DMS 273 (cell line): ENCODE measurements around the gene FUT3.
"Not testable (repeated sequence)": the region's sequence is repeated elsewhere in the genome, so short reads cannot be mapped to it uniquely, and the experiment has no call there.

ENCODE experiments used
- DNase-seq: peaks from one replicate; lab custom pipeline; 2025; ENCODE audit not compliant: unreplicated experiment; lab: John Stamatoyannopoulos, UW

Gene FUT3

DNA sequence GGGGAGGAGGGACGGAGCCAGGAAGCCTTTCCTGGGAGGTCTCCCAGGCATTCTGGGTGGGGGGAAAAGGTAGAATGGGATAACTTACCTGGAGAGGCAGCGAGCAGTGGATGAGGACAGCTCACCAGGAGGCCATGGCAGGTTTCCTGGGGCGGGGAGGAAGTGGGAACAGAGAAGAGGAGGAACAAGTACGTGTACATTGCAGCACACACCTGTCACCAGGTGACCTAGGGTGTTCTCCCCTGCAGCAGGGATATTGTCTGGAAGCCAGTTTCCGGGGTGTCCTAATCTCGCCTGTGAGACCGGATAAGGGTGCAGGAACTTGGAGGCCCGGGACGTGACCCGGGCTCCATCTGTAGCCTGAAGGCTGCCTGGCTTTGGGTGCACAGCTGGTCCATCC, at the start of gene FUT3:
FUT3 (minus strand) TSS at position 148 of the 400 bp plus-strand sequence.
- no peak for DNase-seq

DNA sequence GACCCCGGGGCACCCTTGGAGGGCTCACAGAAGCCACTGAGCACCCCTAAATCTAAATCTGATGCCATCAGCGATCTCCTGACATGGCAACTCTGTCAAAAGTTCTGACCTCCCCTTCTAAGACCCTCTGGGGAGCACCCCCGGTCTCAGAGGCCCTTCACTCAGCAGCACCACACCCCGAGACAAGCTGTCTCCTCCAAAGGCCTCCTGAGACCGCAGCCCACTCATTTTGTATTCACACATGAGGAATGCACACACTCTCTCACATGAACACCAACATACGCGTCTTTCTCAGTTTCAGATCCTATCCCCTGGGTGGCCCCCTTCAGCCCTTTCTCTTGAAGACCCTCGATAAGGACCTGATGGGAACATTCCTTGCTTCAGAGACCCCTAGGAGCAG, 49.7 kb upstream of the FUT3 start:
- DNase-seq = no peak

DNA sequence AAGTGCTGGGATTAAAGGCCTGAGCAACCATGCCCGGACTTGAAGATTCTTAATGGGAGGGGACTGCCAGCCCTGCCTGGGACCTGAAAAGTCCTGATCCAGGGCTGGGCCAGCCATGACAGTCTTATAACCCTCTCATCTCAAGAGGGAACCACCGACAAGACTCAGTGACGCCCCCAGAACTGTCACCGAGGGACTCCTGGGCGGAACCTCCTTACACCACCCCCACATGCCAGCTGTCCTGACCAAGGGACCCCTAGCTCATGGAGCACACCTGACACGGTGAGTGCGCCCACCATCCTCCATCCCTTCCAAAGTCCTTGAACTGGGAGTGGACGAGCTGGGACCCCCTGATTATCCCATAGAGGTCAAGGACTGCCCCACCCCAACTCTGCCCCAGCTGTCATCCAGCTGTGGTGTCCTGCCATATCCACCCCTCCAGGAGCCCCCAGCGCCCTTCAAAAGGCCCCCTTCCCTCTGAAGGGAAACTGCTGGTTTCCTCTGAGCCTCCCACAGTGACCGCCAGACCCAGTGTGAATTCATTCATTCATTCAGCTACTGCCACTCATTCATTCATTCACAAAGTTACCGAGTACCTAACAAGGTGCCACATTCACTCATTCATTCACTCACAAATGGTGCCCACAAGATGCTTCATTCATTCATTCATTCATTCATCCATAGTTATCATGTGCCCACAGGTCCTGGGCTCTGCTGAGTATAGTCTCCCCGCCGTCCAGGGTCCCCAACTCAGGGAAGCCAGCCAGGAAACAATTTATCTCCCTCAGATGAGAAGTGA, 48.7 kb upstream of the FUT3 start:
- DNase-seq = no peak

DNA sequence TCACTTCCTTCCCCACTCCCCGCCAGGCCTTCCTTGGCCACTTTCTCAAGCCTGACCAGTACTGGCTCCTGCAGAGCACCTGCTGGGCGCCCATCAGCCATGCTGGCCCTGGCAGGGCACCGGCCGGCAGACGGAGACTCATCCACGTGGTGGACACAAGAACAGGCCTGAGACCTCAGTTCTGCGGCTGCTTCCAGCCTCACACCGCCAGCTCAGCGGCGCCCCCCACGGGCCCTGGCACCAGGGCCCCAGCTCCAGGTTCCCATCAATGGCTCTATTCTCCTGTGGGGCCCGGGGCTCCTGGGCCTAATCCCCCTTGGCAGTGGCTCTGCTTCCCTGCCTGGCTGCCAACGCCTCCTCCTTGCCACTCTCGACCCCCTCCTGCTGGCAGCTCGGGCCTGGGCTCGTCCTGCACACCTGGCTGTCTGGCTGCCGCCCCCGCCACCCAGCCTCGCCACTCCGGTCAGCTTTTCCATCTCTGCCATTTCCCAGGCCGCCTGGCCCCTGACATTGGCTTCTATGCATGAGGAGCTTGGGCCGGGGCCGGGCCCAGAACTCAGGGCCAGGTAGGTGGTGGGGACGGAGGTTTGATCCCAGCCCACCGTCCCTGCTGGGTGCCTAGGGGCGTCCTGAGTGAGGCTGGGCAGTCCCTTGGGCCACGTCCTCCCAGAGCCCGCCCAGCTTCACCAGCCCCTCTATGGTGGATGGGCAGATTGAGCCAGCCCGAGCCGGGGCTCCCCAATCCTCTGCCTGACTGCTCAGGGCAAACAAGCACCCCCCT, 46.1 kb upstream of the FUT3 start:
- DNase-seq = peak; percentile 46

DNA sequence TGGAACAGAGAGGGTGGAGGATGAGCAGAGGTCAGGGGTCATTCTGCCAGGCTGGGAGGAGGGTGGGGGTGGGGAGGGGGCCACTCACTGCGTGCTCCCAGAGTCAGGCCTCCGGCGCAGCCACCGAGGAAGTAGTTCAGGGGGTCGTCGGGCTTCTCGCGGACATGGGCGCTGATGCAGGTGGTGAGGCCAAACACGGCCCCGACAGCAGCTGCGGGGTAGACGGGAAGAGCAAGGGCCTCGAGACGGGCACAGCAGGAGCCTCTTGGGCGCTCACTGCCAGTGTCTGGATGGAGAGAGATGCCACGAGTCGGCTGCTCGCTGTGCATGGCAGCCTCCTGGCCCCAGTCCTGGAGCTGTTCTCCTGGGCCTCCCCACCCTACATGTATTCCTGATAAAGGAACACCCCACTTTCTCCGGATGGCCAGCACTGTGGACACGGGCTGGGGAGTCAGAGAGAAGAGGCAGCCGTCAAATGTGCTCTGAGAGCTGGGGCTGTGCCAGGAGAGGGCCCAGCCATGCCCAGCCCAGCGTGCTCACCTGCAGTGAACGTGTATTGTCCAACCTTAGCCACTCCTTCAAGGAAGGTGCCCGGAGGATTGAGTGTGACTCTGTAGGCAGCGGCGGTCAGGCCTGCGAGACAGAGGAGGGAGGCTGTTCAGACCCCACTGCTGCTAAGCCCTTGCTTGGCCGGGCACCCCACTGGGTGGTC, 45.3 kb upstream of the FUT3 start:
- no peak for DNase-seq

DNA sequence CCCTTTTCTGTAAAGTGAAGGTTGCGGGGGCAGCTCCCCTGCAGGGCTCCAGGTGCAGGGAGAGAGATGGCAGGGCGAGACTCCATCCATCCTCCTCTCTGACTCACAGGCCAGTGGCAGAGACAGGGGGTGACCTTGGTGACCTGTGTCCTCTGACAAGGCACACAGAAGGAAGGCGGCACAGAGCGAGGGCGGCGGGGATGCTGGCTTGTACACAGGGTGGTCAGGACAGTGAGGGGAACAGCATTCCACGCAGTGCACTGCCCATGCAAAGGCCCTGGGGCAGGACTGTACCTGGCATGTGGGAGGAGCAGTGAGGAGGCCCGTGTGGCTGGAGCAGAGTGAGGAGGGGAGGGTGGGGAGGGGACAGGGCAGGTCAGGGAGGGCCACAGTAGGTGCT, 44.6 kb upstream of the FUT3 start:
- no peak for DNase-seq

DNA sequence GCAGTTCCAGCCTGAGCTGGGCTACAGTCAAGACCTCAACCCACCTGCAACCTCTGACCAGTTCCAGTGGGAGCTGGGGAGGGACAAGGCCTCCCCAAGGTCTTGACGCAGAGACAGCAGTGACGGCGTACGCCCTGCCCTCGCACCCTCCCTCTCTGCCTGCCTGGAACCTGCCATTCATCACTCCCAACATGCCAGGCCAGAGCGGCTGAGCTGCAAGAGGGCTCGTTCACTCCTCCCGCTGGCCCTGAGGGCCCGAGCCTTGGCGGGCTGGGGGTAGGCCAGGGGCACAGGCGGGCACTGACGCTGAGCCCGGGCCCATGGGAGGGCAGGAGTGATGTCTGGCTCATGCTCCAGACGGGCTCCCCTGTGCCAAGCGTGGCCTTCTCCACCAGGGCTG, 44.2 kb upstream of the FUT3 start:
- DNase-seq = no peak

DNA sequence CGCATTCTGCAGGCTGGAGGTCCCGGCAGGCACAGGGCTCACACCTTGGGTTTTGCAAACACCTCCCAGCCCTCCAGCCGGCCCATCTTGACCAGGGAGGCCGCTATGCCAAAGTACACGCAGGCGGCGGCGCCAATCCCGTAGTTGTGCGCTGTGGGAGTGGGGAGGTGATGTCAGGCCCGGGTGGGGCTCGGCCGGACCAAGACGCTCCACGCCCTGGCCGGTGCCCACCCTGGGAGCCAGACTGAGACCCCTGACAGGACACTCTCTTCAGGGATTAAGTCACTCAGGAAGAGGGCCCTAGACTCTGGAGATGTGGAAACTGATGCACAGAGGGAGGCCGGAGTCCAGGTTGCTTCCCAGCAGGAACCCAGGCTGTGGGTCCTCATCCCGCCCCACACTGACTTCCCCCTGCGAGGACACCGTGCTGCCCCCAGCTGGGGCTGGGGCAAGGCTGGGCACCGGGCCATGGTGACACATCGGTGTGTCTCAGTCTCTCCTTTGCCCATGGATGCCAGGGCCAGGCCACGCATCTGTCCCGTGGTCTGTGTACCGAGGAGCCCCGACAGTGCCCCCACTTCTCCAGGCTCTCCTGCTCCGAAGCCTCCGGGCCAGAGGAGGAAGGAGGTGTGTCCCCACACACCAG, 43.6 kb upstream of the FUT3 start:
- DNase-seq = peak; percentile 42

DNA sequence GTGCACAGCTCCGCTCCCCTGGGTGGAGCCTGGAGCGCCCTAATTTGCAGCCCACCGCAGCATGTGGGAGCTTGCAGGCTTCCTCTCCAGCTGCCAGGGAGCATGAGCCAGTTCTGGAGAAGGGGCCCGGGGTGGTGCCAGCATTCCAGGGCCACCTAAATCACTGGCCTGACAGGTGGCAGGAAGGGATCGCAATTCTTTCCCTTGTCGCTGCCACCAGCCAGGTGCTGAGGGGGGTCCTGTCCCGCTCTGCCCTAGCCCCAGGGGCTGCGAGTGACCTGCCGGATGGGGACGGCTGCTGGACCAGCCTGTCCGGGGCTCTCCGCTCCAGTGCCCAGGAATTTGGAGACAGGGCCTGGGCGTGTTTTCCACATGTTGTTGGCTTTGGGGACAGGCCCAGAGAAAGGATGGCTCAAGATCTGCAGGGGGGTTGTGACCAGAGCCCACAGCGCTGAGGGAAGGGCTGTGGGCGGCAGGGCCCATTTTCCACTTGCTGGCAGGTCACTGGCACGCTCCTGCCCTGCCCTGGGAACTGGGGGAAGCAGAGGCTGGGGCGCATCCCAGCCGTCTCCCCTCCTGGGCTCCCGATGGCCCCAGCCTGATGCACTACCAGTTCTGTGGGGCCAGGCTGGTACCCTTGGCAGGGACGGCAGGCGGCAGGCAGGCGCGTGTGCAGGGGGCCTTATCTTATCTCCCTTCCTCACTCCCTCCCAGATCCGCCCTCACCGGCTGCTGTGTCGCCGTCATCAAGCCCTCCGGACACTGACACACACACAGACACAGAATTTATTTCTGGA, 42.9 kb upstream of the FUT3 start:
- DNase-seq = peak; percentile 80

DNA sequence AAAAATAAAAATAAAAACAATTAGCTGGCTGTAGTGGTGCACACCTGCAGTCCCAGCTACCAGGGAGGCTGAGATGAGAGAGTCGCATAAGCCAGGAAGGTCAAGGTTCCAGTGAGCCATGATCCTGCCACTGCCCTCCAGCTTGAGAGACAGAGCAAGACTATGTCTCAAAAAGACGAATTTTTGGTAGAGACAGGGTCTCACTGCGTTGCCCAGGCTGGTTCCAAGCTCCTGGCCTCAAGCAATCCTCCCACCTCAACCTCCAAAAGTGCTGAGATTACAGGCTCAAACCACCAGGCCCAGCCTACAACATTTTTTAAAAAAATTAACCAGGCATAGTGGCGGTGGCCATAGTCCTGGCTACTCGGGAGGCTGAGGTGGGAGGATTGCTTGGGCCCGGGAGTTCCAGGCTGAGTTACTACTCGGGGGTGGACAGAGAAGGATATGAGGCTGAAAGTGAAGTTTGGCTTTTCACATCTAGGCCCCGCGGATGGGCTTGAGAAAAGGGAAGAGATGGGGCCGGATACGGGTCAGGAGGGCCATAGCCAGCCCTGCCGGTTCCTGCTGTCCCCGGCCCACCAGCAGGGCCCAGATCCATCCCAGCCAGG, 42.2 kb upstream of the FUT3 start:
- DNase-seq = no peak

DNA sequence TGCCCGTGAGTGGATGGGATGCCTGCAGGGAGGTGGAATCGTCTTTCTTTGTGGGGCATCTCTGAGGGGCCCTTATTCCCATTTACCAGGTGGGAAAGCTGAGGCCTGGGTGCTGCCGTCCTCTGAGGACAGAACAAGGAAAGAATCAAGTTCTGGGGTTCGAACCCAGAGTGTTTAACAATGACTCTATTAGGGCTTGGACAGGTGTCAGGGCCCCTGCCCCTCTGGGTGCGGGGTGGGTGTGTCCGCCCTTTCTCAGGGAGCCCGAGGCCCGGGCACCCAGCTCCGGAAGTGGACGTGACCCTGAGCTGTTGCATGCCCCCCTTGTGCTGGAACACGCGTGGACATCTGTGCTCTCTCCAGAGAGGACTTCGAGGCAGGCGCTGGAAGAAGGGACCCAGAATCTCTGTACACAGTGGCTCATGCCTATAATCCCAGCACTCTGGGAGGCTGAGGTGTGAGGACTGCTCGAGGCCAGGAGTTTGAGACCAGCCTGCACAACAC, 41.6 kb upstream of the FUT3 start:
- DNase-seq = no peak

DNA sequence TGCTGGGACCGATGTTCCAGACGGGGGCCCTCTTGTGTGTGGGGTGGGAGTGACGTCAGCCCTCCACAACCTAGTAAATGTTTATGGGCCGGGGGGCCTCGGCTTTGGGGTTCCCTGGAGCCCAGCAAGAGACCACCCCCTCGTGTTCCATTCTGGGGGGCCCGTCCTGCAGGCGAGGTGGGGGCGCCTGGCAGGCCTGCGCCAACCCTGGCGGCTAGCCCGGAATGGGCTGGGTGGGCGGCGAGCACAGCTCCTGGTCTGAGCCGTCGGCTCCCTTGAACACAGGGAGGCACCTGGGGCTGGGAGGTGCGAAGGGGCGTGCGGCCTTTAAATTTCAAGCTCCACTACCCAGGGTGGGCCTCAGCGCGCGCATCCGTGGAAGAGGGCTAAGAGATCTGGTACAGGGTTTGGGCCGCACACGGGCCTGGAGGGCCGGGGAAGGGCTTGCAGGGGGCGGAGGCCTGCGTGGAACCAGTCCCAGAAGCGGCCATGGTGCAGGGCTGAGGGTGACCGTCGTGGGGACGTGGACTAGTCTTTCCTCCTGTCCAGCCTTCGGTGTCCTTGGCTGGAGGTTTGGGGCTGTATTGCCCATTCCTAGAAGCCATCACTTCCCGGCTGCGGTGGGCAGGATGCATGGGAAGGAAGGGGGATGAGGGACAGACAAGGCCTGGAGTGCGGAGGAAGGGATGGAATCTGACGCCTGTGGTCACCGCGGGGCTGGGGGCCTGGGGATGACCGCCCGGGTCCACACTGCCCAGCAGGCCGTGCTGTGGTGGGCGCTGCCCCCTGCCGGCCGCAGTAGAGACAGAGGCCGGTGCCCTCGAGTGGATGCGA, 40.9 kb upstream of the FUT3 start:
- peak; percentile 63 for DNase-seq

DNA sequence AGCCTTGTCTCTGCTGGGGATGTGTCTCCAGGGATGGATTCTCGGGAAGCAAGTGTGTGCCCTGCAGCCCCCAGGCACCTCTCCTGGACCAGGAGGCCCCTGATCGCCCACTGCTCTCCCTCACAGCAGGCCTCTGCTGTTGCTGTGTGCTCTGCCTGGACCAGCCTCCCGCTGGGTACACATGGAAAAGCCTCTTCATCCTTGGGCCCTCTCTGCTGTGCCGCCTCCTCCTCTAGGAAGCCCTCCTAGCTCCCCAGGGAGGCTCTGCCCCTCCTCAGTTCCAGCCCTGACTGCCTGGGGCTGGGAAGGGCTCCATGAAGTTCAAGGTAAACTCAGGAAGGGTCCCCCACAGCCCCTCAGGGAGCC, 40.3 kb upstream of the FUT3 start:
- peak; percentile 63 for DNase-seq

DNA sequence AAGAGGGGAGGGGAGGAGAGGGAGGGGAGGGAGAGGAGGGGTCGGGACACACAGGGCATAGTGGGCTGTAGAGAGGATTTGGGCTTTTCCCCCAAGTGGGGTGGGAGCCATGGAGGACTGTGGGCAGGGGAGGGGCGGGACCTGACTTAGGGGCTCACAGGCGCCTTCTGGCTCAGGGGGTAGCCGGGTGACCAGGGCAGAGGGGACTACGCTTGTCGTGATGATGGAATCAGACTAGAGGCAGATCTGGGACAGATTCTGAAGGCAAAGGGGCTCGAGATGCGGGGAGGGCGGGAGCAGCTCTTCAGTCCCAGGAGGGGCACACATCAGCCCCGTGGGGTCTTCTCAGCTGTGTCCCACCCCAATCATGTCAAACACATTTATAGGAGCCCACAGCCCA, 38.9 kb upstream of the FUT3 start:
- DNase-seq = no peak

DNA sequence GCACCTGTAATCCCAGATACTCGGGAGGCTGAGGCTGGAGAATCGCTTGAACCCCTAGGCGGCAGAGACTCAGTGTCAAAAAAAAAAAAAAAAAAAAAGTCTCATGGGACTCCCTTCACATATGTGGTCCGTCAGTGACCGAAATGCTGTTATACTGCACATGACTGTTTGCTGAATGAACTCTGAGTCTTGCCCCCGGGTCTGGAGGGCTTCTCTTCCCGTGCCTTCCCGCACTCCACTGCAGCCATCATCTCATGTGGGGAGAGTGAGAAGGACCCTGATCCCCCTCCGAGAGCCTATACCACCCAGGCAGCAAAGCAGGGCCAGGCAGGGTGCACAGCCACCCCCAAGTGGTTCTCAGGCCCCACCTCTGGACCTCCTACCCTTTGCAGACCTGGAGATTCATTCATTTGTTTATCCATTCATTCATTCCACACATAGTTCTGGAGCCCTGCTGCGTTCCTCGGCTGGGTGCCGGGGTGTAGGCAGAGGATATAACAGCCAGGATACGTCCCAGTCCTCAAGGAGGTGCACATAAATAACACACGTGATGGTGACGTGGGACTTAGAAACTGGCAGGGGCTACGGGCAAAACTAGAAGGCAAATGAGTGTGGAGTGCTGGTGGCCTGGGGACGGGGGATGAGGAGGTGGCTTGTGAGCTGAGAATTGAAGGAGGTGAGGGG, 38.2 kb upstream of the FUT3 start:
- DNase-seq = no peak

DNA sequence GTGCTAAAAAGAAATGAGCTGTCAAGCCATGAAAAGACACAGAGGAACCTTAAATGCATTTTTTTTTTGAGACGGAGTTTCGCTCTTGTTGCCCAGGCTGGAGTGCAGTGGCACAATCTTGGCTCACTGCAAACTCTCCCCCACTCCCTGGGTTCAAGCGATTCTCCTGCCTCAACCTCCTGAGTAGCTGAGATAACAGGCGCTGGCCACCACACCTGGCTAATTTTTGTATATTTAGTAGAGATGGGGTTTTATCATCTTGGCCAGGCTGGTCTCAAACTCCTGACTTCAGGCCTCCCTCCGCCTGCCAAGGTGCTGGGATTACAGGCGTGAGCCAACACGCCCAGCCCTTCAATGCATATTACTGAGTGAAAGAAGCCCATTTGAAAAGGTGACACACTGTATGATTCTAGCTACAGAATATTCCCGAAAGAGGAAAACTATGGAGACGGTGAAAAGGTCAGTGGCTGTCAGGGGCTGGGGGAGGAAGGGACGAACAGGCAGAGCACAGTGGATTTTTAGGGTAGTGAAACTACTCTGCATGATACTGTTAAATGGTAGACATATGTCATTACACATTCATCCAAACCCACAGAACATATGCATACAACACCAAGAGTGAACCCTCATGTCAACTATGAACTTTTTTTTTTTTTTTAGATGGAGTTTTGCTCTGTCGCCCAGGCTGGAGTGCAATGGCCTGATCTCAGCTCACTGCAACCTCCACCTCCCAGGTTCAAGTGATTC, 33.0 kb upstream of the FUT3 start:
- not testable (repeated sequence) for DNase-seq

DNA sequence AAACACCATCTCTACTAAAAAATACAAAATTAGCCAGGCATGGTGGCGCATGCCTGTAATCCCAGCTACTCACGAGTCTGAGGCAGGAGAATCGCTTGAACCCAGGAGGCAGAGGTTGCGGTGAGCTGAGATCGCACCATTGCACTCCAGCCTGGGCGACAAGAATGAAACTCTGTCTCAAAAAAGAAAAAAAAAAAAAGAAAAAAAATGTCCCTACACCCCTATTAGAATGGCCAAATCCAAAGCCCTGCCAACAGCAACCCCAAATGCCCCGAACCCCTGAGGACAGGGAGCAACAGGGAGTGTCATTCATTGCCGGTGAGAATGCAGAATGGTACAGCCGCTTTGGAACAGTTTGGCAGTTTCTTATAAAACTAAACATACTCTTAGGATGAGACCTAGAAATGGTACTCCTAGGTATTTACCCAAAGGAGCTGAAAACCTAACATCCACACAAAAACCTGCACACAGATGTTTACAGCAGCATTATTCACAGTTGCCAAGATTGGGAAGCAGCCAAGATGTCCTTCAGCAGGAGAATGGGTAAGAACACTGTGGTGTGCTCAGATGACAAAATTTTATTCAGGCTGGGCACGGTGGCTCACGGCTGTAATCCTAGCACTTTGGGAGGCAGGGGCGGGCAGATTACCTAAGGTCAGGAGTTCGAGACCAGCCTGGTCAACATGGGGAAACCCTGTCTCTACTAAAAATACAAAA, 32.1 kb upstream of the FUT3 start:
- DNase-seq = peak; percentile 65
